ENCODE results near the gene DGKH.

Gene DGKH

DNA sequence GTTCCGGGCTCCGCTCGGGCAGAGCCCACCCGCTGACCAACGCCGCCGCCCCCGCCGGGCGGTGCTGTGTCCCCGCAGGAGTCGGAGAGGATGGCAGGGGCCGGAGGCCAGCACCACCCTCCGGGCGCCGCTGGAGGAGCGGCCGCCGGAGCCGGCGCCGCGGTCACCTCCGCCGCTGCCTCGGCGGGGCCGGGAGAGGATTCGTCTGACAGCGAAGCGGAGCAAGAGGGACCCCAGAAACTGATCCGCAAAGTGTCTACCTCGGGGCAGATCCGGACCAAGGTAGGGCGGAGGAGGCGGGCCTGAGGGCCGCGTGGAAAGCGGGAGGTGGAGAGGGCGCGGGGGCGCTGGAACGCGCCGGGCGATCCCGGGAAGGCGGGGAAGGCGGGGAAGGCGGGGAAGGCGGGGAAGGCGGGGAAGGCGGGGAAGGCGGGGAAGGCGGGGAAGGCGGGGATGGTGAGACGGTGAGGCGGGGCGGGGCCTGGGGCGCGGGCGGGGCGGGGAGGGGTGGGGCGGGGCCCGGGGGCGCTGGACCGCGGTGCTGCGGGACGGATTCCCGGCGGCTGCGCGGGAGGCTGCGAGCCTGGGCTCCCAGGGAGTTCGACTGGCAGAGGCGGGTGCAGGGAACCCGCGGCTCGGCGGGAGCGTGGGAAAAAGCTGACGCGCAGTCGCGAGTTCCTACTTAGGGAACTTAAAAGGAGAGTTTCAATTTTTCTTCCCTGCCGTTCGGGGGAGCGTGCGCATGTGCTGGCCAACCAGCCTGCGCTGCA, 421 bp downstream of the DGKH start:
- TF ChIP-seq, protein P1, sequence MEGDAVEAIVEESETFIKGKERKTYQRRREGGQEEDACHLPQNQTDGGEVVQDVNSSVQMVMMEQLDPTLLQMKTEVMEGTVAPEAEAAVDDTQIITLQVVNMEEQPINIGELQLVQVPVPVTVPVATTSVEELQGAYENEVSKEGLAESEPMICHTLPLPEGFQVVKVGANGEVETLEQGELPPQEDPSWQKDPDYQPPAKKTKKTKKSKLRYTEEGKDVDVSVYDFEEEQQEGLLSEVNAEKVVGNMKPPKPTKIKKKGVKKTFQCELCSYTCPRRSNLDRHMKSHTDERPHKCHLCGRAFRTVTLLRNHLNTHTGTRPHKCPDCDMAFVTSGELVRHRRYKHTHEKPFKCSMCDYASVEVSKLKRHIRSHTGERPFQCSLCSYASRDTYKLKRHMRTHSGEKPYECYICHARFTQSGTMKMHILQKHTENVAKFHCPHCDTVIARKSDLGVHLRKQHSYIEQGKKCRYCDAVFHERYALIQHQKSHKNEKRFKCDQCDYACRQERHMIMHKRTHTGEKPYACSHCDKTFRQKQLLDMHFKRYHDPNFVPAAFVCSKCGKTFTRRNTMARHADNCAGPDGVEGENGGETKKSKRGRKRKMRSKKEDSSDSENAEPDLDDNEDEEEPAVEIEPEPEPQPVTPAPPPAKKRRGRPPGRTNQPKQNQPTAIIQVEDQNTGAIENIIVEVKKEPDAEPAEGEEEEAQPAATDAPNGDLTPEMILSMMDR (IDR thresholded peaks at IDR 0.05; ENCODE audit: control insufficient read depth, extremely low read depth, insufficient read depth) = peak; percentile 31; the same call in 1 of the 2 replicates
- H3K4me3 ChIP-seq (ENCODE audit: low read depth, low read length) = peak overlapping the region; percentile 75
- DNase-seq (ENCODE audit: low read depth) = no peak

DNA sequence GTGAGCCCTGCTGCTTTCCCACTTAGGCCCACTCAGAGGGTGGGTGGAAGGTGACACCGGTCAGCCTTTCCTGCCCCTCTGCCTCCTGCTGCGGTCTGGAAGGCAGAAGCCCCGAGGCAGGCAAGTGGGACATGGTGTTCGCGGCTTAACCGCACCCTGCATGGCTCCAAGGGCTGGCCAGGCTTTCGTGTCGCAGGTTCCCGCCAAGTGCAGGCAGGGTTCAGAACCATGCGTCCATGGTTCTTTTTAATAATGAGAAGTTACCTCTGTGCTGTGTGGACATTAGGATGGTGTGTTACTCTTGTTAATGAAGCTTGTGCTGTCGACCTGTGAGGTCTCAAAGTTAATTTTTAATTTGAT, 986 bp downstream of the DGKH start:
- peak overlapping the region; percentile 59 for H3K4me3 ChIP-seq (ENCODE audit: low read depth, low read length)
- TF ChIP-seq, protein P1 (IDR thresholded peaks at IDR 0.05; ENCODE audit: control insufficient read depth, extremely low read depth, insufficient read depth) = no peak
- DNase-seq (ENCODE audit: low read depth) = no peak

DNA sequence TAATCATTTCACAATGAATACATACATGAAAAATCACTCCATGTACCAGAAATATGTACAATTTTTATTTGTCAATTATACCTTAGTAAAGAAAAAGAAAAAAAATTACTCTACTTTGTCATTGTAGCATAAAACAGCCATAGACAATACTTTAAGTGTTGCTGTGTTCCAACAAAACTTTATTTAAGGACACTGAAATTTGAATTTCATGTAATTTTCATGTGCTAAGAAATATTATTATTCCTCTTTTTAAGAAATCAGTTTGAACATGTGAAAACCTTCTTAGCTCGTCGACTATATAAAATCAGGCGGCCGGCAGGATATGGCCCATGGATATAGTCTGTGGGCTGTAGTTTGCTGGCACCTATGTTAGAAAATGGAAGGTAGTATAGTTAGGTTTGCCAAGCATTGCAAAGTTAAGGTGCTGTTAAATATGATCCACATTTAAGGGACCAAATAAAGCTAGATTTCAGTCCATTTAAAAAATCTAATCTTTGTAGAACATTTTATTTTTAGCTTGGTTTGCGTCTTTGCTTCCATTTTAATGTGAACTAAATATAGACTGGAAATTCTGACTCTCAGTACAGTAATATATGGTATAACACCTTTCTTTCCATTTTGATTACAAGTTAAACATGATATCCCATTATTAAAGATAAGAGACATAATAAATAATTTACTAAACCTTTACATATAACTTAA, 6.5 kb downstream of the DGKH start:
- TF ChIP-seq, protein P1 (IDR thresholded peaks at IDR 0.05; ENCODE audit: control insufficient read depth, extremely low read depth, insufficient read depth) = no peak
- no peak for DNase-seq (ENCODE audit: low read depth)
- H3K4me3 ChIP-seq (ENCODE audit: low read depth, low read length) = no peak overlapping the region

- DNase-seq (ENCODE audit: low read depth) = no peak
- TF ChIP-seq, protein P1 (IDR thresholded peaks at IDR 0.05; ENCODE audit: control insufficient read depth, extremely low read depth, insufficient read depth) = no peak
- H3K4me3 ChIP-seq (ENCODE audit: low read depth, low read length) = no peak overlapping the region
Observed at GRCh38 chr13:42055500-42056085, 7.1 kb downstream of the DGKH start.

DNA sequence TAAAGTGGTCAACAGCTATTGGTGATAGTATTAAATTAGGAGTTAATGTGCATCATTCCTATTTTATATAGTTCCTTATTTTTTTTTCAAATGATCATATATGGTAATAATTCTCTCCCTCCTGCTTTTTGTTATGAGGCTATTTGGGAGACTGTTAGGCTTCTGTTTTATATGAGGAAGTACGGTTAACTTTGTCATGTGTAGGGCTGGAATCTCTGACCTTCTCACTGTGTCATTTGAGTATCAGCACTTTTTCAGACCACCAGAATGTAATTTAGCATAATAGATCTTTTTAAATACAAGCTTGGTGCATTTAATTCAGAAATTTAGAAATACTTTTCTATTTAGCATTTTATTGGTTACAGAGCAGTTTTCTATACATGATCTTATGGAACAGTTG, 7.7 kb downstream of the DGKH start:
- TF ChIP-seq, protein P1 (IDR thresholded peaks at IDR 0.05; ENCODE audit: control insufficient read depth, extremely low read depth, insufficient read depth) = no peak
- H3K4me3 ChIP-seq (ENCODE audit: low read depth, low read length) = no peak overlapping the region
- DNase-seq (ENCODE audit: low read depth) = no peak

GRCh38 chr13:42056583-42056982, 8.1 kb downstream of the DGKH start:
- TF ChIP-seq, protein P1 (IDR thresholded peaks at IDR 0.05; ENCODE audit: control insufficient read depth, extremely low read depth, insufficient read depth) = no peak
- DNase-seq (ENCODE audit: low read depth) = no peak
- no peak overlapping the region for H3K4me3 ChIP-seq (ENCODE audit: low read depth, low read length)
